ENCODE measurements around the gene IL1R2. TPM values are rescaled to one million over a fixed set of nuclear protein-coding genes. Genes with fewer than 3 reads are reported as not detected.
A peak's percentile ranks its signal among the peaks of the same experiment; 100 is the strongest.

Gene IL1R2
- total and polyA plus RNA-seq, 8 donors = 0.39 to 3.8 (median 1.6) TPM

DNA sequence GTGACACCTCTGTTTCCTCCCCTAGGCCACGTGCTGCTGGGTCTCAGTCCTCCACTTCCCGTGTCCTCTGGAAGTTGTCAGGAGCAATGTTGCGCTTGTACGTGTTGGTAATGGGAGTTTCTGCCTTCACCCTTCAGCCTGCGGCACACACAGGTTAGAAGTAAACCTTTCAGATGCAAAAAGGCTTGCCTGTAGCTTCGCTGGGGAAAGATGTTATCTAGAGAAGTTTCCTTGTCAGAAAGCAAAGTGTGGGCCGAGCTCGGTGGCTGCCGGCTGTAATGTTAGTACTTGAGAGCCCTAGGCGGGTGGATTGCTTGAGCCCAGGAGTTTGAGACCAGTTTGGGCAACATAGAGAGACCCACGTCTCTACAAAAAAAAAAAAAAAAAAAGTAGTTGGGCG is 16.7 kb downstream of the IL1R2 start:
- DNase-seq = no peak
- H3K4me1 ChIP-seq = no peaks in the 10 kb centered on the region
- intact Hi-C loops (cut with DNase I) = no loop called here
- no peaks in the 10 kb centered on the region for H3K27me3 ChIP-seq
- H3K36me3 ChIP-seq = no peaks in the 10 kb centered on the region
- ATAC-seq = no peak
- TF ChIP-seq, protein P1, sequence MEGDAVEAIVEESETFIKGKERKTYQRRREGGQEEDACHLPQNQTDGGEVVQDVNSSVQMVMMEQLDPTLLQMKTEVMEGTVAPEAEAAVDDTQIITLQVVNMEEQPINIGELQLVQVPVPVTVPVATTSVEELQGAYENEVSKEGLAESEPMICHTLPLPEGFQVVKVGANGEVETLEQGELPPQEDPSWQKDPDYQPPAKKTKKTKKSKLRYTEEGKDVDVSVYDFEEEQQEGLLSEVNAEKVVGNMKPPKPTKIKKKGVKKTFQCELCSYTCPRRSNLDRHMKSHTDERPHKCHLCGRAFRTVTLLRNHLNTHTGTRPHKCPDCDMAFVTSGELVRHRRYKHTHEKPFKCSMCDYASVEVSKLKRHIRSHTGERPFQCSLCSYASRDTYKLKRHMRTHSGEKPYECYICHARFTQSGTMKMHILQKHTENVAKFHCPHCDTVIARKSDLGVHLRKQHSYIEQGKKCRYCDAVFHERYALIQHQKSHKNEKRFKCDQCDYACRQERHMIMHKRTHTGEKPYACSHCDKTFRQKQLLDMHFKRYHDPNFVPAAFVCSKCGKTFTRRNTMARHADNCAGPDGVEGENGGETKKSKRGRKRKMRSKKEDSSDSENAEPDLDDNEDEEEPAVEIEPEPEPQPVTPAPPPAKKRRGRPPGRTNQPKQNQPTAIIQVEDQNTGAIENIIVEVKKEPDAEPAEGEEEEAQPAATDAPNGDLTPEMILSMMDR (IDR thresholded peaks at IDR 0.05) = no peak
- FAIRE-seq = no peak
- WGBS, 2 donors = 86 to 91% methylated on average over 12 of the region's 12 CpGs
- H3K27ac ChIP-seq = no peak overlapping the region
- no peak overlapping the region for H3K4me3 ChIP-seq
- H3K9me3 ChIP-seq = no peaks in the 10 kb centered on the region

DNA sequence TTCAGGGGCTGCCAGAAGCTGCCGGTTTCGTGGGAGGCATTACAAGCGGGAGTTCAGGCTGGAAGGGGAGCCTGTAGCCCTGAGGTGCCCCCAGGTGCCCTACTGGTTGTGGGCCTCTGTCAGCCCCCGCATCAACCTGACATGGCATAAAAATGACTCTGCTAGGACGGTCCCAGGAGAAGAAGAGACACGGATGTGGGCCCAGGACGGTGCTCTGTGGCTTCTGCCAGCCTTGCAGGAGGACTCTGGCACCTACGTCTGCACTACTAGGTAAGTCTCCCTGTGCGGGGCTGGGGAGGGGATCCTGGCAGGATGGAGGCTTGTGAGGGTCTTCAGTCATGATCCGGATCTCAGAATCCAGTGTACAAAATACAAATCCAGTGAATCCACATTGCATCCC is 17.8 kb downstream of the IL1R2 start:
- Histone ChIP-seq H3K4me1 (no peaks in the 10 kb centered on the region), H3K27me3 (no peaks in the 10 kb centered on the region), H3K4me3 (no peak overlapping the region), H3K27ac (no peak overlapping the region), H3K9me3 (no peaks in the 10 kb centered on the region), H3K36me3 (no peaks in the 10 kb centered on the region)
- ATAC-seq = no peak
- no peak for DNase-seq
- no peak for FAIRE-seq
- TF ChIP-seq, protein P1 (IDR thresholded peaks at IDR 0.05) = no peak
- intact Hi-C loops (cut with DNase I) = no loop called here
- 78 to 85% methylated on average over 10 of the region's 10 CpGs for WGBS, 2 donors

DNA sequence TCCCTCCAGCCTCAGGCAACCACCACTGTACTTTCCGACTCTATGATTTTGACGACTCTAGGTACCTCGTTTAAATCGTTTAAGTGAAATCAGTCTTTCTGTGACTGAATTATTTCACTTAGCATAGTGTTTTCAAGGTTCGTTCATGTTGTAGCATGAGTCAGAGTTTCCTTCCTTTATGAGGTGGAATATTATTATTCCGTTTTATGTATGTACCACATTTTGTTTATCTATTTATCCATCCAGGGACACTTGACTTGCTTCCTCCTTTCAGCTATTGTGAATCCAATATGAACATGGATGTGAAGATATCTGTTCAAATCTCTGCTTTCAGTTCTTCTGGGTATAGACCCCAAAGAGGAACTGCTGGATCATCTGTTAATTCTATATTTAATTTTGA is 19.1 kb downstream of the IL1R2 start:
- no peaks in the 10 kb centered on the region for H3K27me3 ChIP-seq
- TF ChIP-seq, protein P1 (IDR thresholded peaks at IDR 0.05) = no peak
- no peak overlapping the region for H3K27ac ChIP-seq
- H3K9me3 ChIP-seq = no peaks in the 10 kb centered on the region
- H3K4me3 ChIP-seq = no peak overlapping the region
- WGBS, 2 donors = 72 to 81% methylated on average over 6 of the region's 6 CpGs
- no peaks in the 10 kb centered on the region for H3K36me3 ChIP-seq
- FAIRE-seq (no peak), DNase-seq (no peak), ATAC-seq (peak in 2 of 4 donors; percentile 41 to 64)
- H3K4me1 ChIP-seq = no peaks in the 10 kb centered on the region
- intact Hi-C loops (cut with DNase I) = no loop called here

DNA sequence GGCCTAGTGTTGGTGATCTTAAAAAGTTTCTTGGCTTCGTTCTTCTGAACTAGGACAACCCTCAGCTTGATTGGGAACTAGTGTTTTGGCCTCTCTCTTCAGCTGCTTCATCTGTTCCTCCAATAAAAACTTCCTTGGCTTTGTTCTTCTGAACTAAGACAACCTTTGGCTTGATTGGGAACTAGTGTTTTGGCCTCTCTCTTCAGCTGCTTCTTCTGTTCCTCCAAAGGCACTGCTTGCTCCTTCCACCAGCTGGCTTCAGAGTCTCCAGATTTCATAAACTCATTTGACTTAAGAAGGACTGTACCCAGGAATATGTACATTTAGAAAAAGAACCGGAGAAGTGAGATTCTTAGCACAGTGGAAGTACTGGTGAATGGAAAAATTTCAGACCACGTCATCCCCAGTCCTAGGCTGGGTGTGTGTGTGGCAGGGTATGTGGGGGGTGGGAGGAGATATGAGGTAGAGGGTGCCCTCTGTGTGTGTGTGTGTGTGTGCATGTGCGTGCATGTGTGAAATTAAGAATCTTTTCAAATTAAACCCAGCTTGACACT is 20.4 kb downstream of the IL1R2 start:
- H3K36me3 ChIP-seq = no peaks in the 10 kb centered on the region
- ATAC-seq (no peak), FAIRE-seq (no peak), DNase-seq (no peak)
- intact Hi-C loops (cut with DNase I) = no loop called here
- TF ChIP-seq, protein P1 (IDR thresholded peaks at IDR 0.05) = no peak
- H3K27me3 ChIP-seq = no peaks in the 10 kb centered on the region
- H3K27ac ChIP-seq = no peak overlapping the region
- no peaks in the 10 kb centered on the region for H3K9me3 ChIP-seq
- H3K4me3 ChIP-seq = no peak overlapping the region
- WGBS, 2 donors = 69 to 85% methylated on average over 4 of the region's 4 CpGs
- no peaks in the 10 kb centered on the region for H3K4me1 ChIP-seq

DNA sequence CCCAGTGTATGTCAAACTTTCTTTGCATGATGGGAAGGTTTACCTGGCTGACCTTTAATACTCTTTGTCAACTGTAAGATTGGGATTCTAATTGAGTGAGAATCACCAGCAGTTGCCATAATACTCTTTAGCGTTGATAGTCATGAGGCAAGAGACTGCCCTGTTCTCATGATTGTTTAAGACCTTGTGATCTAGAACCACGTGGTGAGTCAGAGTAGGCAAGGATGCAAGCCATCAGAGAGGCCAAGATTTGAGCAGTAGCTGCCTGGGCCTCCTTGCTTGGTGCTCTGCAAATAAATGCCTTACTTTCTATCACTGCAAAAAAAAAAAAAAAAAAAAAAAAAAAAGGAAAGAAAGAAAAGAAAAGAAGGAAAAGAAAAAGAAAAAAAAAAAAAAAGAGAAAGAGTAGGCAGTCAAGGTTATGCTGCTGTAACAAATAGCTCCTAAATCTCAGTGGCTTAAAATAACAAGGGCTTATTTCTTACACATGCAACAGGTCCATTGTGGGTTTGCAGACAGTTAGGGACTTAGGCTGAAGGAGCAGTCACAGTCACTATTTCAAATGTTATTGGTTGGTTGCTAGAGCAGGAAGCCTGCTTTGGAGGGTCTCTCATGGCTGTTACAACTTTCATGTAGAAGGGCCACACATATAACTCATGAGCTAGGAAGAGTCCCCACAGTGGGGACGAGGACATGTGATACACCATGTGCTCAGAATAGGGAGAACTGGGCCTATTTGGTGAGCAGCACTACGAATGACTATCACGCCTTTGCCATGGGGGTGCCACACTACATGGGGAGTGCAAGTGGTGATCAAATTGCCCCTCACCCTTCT is 21.7 kb downstream of the IL1R2 start:
- H3K9me3 ChIP-seq = no peaks in the 10 kb centered on the region
- DNase-seq (no peak), FAIRE-seq (no peak), ATAC-seq (no peak)
- WGBS, 2 donors = 90 to 92% methylated on average over 5 of the region's 5 CpGs
- H3K36me3 ChIP-seq = no peaks in the 10 kb centered on the region
- intact Hi-C loops (cut with DNase I) = no loop called here
- TF ChIP-seq, protein P1 (IDR thresholded peaks at IDR 0.05) = no peak
- no peaks in the 10 kb centered on the region for H3K4me1 ChIP-seq
- H3K27me3 ChIP-seq = no peaks in the 10 kb centered on the region
- H3K4me3 ChIP-seq = no peak overlapping the region
- H3K27ac ChIP-seq = no peak overlapping the region

All from pancreas (tissue), 10 donors.